HG03025 (cell line): Measurements from ENCODE around the gene EDEM3.
"Not testable (repeated sequence)": the region's sequence is repeated elsewhere in the genome, so short reads cannot be mapped to it uniquely, and the experiment has no call there.

Source experiments
- ATAC-seq: cut with Tn5 transposase; IDR thresholded peaks from one replicate; pipeline ENCODE4 v1.9.1; 2021; ENCODE audit warnings: mild to moderate bottlenecking, moderate library complexity; ENCODE audit not compliant: unreplicated experiment, low FRiP score

Gene EDEM3

GRCh38 chr1:184770181-184770979 lies 15.7 kb upstream of the EDEM3 start:
- ATAC-seq, result no peak

DNA sequence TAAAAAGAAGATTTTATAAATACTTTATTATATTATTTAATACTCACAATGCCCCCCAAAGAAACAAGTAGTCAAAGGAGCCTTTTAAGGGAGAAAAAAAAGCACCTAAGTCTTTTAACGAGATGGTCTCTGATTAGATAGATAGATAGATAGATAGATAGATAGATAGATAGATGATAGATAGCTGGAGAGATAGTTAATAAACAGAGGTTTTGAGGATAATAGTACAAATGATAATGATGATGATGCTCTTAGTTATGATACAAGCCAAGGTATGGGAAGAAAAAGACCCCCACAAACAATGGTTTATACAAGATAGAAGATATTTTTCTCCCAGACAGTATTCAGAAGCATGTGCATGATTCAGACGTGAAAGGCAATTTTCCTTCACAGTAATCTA lies 14.6 kb upstream of the EDEM3 start:
- no peak for ATAC-seq

DNA sequence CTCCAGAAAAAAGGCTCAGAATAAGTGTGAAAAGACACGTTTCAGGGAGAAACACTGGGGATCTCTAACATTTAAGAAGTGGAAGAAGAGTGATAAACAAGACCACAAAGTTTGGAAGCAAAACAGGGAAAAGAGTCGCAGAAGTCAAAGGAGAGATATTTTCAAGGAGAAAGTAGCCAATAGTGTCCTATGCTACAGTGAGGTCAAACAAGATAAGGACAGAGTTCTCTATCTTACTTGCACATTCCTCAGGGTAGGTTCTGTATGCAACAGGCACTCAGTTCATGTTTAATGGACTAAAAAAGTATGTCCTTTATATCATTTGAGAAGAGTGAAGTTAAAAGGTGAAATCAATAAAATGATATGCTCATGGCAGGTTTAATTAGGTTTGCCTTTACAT lies 13.8 kb upstream of the EDEM3 start:
- no peak for ATAC-seq

- ATAC-seq, result no peak
These were observed 12.9 kb upstream of the EDEM3 start for GRCh38 chr1:184767591-184767990.

DNA sequence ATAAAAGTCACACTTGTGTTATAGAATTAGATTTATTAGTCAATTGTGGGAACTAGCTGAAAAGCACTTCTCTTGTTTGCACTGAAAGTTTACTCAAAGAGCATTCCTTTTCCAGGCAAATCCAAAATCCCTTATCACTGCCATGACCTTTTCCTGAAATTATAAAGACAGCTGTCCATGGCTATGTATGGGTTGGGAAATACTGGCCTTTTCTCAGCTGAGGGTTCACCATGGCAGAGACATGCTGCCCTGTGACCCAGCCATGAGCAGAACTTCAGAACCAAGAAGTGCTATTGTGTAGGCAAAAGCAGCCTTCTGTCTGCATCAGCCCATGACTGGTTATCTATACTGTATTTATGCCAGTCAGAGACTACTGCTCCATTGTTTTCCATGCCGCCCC lies 9.8 kb upstream of the EDEM3 start:
- ATAC-seq, result no peak

DNA sequence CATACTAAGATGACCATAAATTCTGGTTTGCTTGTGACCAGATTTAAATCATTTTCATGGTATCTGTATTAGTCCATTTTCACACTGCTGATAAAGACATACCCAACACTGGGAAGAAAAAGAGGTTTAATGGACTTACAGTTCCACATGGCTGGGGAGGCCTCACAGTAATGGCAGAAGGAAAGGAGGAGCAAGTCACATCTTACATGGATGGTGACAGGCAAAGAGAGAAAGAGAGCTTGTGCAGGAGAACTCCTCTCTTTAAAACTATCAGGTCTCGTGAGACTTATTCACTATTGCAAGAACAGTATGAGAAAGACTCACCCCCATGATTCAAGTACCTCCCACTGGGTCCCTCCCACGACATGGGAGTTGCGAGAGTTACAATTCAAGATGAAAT lies 8.9 kb upstream of the EDEM3 start:
- ATAC-seq, result not testable (repeated sequence)

- ATAC-seq, result no peak
These were observed 7.4 kb upstream of the EDEM3 start for GRCh38 chr1:184761969-184762485.

- no peak for ATAC-seq
These were observed 5.0 kb upstream of the EDEM3 start for GRCh38 chr1:184759651-184760050.

DNA sequence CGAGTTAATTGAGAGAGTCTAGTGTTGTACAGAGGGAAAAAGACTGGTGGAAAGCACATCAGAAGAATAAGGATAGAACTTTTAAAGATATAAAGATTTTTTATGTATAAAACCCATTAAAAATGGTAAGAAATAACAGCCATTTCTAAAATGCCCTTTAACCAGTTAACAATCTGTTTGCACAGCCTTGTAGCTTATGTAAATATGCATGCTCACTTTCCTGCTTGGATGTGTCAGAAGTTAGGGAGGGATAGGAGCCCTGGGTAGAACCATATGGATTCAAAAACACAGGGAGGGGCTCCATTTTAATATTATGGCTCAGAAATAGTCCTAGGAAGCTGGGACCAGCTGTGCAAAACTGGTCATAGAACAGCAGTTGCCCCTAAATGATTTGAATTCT lies 4.5 kb upstream of the EDEM3 start:
- no peak for ATAC-seq

- ATAC-seq, result no peak
These were observed 3.2 kb upstream of the EDEM3 start for GRCh38 chr1:184757891-184758290.

GRCh38 chr1:184757406-184757805 lies 2.7 kb upstream of the EDEM3 start:
- ATAC-seq, result no peak

DNA sequence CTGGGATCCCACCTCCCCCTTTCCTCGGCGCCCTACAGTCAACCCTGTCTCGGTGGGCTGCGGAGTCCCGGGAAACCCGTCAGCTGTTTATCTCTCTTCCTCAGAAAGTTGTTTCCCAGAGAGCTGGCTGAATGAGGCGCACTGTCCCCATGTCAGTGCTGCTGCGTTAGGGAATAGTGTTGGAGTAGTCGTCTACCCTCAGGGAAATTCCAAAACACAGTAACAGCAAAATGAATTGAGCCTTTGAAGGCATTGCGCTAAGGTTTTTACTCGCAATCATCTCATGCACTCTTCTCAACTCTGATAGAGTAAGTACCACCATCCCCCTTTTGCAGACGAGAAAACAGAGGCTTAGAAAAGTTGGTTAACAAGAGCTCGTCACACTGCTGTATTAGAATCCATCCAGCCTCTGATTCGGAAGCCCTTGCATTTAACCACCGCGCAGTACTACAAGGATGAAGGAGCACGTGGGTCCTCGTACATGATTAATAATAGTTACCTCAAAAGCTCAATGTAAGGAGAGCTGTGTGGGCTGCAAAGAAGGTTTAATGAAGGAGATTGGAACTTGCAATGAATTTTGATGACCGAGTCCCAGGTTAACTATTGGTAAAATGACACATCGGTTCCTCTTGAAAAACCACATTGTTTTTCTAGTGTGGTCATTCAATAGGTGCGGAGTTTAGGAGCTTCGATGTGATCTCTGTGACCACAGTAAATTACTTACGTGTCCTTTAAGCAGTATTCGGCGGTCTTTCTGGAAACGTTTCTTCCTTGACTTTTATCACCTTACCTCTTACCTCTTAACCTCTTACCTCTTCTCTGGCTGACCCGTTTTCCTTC lies 788 bp upstream of the EDEM3 start:
- ATAC-seq, result no peak

- ATAC-seq, result peak; percentile 13
These were observed 816 bp downstream of the EDEM3 start for GRCh38 chr1:184753608-184754475.

GRCh38 chr1:184753117-184753516 lies 1.5 kb downstream of the EDEM3 start:
- ATAC-seq, result no peak

DNA sequence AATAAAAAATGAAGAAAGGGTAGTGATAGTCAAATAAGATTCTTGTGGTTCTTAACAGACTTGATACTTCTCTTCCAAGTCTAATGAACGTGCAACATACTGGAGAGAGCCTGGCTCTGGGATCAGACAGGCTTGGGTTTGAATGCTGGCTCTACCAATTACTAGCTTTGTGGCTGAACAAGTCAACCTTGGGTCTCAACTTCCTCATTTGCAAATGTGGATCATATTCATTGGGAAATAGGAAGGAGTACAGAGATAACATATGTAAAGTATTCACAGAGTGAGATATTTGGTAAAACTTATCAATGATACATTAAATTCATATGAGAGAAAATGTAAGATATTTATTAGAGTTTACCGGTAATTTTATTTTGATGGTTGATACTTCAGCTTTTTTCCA lies 2.0 kb downstream of the EDEM3 start:
- ATAC-seq, result no peak

DNA sequence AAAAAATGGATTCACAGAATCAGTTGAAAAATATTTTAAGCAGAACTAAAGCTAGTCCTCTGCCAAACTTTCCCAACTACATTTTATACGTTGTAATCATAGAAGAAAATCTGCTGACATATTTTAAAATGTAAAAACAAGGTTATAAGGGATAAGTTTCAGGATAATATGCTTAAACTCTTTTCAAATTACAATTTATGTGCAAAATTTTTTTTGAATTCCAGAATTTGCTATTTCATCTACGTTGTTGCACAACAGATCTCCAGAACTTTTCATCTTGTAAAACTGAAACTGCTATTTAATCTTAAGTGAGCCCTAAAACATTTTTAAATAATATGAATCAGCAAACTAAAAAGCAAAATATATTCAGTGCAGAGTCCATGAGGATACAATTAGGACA lies 5.9 kb downstream of the EDEM3 start:
- ATAC-seq, result no peak

DNA sequence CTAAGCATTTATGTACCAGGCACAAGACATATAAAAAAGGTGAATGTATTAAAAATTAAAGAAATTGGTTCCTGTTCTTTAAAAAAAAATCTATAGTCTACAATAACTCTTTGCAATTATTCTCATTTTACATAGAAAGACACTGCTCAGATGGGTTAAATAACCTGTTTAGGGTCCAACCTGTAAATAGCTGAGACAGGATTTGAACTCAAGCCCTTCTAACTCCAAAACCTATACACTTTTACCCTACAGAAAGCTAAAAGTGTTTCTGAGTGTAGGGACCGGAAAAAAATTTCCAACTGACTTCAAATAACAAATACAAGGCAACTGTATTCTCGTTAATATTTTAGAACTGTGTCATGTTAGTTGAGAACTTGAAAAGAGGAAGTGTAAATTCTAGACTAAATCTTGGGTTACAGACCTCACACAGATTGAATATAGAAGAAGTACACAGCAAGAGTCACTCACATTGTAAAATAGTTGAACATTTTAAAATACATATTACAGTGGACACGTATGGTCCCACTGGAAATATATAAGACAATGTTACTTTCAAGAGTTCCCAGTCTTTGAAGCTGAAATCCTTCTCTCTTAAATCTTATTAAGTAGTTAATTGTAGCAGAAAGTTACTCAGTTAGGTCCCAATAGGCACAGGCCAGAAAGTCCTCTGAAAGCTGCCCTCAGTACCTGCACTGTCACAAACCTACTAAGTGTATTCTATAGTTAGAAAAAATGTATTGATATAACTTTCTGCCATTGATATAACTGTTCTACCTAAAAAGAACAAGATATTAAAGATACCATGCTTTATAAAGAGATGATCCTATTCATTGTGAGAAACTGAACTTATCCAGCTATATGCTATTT lies 7.3 kb downstream of the EDEM3 start:
- peak; percentile 81 for ATAC-seq

DNA sequence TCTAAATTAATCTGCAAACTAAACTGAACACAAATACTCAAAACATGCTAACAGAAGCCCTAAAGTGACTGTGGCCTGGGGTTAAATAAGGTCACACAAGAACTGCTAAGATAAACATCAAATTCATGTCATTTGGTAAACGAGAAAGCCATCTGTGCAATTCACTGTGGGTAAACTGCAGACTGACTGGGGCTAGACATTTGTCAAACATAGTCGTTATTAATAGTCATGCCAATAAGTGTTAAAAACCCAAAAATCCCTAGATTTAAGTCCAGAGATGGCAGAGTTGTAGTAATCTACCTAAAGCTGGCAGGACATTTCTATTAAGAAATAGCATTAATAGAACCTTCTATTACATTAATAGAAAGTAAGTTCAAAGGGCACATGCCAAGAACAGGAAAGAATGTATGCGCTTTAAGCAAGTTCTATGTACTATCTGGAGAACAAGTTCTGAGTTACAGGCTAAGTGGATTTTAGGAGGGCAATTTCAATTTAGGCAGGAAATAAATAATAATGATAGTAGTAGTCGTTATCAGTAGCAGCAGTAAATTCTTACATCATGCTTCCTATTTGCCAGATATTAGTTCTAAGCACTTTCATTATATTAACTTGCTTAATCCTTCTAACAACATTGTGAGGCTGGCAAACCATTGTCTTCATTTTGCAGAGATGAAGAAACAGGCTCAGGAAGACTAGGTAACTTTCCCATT lies 8.6 kb downstream of the EDEM3 start:
- no peak for ATAC-seq

DNA sequence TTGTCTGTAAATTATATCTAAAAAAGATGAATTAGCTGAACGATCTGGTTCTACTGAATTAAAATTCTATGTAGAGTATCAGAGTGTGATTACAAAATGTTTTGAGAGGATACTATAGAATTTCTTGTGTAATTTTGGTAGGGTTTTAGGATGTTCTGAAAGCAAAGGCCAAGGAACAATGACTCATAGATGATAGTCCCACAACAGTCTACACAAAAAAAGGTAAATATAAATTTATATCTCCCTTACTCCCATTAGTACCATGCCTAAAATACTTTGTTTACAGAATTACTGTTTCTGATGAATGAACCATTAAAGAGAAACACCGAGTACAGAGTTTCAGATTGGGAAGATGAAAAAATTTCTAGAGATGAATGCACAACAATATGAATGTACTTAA lies 9.5 kb downstream of the EDEM3 start:
- ATAC-seq, result no peak
